ENCODE data around the gene DNAJC18.
A peak's percentile ranks its signal among the peaks of the same experiment; 100 is the strongest.

DNAJC18 gene

DNA sequence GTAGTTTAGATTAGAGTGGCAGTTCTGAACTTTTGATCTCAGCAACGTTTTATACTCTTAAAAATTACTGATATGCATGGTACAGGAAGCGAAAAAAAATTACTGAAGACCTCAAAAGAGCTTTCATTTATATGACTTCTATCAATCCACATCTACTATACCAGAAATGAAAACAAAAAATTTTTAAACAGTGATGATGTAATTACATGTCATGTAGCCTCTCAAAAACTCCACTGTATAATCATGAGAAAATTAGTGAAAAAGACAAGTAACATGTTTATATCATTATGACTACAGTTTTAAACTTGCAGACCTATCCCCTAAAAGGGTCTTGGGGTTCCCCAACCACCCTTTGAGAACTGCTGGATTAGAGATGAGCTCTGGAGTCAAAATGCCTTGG is 9.3 kb downstream of the DNAJC18 start:
- ChIA-PET POLR2A (ENCODE audit: low non-redundant PET) (no interaction called here), CTCF (no interaction called here)
- no peak overlapping the region for H3K27ac ChIP-seq
- TF ChIP-seq, protein P1, sequence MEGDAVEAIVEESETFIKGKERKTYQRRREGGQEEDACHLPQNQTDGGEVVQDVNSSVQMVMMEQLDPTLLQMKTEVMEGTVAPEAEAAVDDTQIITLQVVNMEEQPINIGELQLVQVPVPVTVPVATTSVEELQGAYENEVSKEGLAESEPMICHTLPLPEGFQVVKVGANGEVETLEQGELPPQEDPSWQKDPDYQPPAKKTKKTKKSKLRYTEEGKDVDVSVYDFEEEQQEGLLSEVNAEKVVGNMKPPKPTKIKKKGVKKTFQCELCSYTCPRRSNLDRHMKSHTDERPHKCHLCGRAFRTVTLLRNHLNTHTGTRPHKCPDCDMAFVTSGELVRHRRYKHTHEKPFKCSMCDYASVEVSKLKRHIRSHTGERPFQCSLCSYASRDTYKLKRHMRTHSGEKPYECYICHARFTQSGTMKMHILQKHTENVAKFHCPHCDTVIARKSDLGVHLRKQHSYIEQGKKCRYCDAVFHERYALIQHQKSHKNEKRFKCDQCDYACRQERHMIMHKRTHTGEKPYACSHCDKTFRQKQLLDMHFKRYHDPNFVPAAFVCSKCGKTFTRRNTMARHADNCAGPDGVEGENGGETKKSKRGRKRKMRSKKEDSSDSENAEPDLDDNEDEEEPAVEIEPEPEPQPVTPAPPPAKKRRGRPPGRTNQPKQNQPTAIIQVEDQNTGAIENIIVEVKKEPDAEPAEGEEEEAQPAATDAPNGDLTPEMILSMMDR (conservative IDR thresholded peaks at IDR 0.05; ENCODE audit: low read depth) = no peak
- DNase-seq (ENCODE audit: low spot score) = no peak

DNA sequence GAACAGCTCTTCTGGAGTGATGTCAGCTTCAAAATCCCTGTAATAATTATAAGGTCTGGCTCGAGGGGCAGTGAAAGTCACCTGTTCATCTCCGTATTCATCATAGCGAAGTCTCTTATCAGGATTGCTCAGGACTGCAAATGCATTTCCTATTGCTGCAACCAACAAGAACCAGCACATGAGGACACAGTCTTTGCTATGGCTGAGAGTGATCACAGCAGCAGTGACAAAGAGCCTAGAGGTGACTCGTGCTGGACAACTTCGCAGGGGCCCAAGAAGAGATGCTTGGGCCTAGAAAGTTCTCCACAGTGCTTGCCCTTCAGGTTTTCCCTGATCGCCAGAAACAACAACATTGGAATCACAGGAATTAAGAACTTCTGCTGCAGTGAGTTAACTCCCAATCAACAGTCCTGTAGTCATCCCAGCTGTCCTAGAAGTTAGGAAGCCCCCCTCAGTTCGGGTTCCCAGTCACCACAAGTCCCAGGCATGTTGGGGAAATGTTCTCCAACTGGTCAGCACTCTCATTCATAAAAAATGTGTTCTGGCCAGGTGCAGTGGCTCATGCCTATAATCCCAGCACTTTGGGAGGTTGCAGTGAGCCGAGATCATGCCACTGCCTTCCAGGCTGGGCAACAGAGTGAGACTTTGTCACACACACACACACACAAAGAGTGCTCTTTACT is 13.0 kb downstream of the DNAJC18 start:
- TF ChIP-seq, protein P1 (conservative IDR thresholded peaks at IDR 0.05; ENCODE audit: low read depth) = no peak
- CTCF ChIA-PET = interaction anchor here (0.7 to 9.1 kb wide), 2 partner anchors 88 to 339 kb away, joined by 4 to 171 read pairs; no protein-coding TSS in a partner anchor
- DNase-seq (ENCODE audit: low spot score) = no peak
- H3K27ac ChIP-seq = peak overlapping the region; percentile 10; the same call in 1 of the 2 replicates
- POLR2A ChIA-PET (ENCODE audit: low non-redundant PET) = no interaction called here

DNA sequence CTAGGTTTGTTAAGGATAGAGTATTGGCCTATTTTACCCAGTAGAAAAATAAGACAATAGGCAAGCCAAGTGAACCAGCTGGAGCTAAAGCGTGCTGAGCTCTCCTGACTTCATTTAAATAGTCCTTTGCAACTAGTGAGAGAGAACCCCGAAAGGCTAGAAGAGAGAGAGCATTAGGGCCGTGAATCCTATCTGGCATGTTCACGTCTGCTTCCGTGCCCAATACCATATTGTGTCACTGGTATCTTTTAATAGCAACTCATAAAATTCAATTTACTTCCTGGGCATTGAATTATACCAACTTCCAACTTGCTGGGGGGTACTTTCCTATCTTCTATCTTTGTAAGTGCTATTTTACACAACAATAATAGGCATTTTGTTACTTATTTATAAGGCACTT is 13.8 kb downstream of the DNAJC18 start:
- TF ChIP-seq, protein P1 (conservative IDR thresholded peaks at IDR 0.05; ENCODE audit: low read depth) = no peak
- CTCF ChIA-PET = interaction anchor here (9.1 kb wide), 1 partner anchor 88 kb away, joined by 171 read pairs; no protein-coding TSS in a partner anchor
- no peak overlapping the region for H3K27ac ChIP-seq
- POLR2A ChIA-PET (ENCODE audit: low non-redundant PET) = no interaction called here
- no peak for DNase-seq (ENCODE audit: low spot score)

DNA sequence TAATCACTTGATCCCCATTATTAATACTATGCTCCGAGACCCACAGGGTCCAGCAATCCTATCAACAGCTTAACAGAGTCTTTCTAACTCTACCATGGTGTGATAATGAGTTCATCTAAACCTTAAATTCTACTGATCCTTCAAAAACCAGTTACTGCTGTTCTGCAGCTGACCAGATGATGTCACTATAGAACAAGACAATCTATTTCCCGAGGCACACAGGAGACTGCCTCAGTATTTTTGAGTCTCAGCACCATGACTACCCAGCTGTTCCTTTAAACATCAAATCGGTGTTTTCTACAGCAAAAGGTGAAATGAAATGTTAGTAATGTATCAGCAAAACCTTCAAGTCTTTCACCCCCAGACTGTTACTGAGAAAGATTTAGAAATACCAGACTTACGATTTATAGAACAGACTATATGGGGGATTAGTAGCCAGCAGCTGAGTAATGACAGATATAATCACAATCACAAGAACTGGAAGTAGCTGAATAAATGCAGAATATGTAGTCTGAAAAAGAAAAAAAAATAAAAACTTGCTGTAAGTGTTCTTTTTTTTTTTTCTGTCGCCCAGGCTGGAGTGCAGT is 16.9 kb downstream of the DNAJC18 start:
- ChIA-PET POLR2A (ENCODE audit: low non-redundant PET) (interaction anchor here (0.9 kb wide), 1 partner anchor 95 kb away, joined by 3 read pairs; no protein-coding TSS in a partner anchor), CTCF (interaction anchor here (0.5 to 9.1 kb wide), 24 partner anchors 8 to 468 kb away, joined by 3 to 171 read pairs (median 4); partner anchors contain the start of genes SPATA24 and STING1)
- H3K27ac ChIP-seq = no peak overlapping the region
- DNase-seq (ENCODE audit: low spot score) = peak; percentile 84
- TF ChIP-seq, protein P1 (conservative IDR thresholded peaks at IDR 0.05; ENCODE audit: low read depth) = peak; percentile 97

DNA sequence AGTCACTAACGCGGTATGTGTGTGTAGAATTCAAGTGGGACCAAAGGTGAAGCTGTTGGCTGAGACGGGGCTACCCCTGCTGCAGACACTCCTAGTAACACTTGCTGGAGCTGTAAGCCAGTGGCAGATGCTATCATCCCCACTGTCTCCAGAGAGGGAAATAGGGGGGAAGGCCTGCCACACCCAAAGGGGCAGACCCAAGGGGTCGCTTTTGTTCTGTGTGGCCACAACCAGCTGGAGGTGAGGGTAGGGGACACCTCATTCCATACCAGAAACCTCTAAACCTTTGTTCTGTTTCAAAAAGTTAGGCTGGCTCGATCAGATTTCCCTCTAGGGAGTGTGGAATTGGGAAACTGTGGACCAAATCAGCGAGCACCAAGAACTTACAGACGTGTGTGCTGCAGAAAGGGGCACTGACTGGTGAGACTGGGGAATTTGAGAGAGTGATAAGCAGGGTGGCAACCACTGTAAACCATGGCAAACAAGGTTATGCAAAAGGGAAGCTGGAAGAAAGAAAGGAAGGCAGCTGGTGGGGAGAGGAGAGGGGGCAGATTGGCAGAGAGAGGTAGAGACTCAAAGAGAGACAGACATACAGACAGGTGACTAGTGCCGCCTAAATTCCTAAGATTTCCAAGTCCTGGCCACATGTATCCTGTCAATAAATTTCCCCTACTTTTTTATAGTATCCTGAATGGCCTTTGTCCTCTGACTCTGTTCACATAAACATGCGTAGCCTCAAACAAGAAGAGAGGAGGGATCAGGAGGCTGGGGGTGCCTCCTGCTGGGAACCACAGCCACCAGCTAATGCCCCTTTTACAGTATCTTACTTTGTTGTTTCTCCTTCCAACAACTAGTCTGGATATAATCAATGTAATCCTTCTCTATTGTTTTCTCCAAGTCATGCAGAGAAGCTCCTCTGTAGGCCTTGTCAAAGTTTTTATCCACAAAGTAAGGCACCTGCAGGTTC is 19.8 kb downstream of the DNAJC18 start:
- no peak for DNase-seq (ENCODE audit: low spot score)
- TF ChIP-seq, protein P1 (conservative IDR thresholded peaks at IDR 0.05; ENCODE audit: low read depth) = no peak
- CTCF ChIA-PET = interaction anchor here (0.6 to 9.1 kb wide), 5 partner anchors 24 to 613 kb away, joined by 3 to 171 read pairs (median 4); no protein-coding TSS in a partner anchor
- POLR2A ChIA-PET (ENCODE audit: low non-redundant PET) = no interaction called here
- H3K27ac ChIP-seq = 0 out of 2 replicates have a peak overlapping the region, but pooled peaks have one; percentile 4

DNA sequence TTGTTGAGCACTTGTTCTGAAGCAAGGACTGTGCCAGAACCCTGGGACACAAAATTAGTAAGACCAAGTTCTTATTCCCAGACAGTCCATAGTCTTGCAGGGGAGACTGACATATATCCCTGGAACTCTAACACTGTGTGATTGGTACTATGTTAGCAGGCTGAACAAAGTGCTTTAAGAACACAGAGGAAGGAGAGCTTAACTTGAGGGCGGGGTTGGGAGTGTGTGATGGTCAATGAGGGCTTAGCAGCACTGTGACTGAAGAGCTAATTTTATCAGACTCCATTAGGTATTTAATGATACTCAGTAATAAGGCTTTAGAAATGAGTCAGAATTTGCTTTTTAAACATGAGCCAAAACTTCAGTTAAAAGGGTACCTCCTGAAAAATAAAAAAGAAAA is 20.5 kb downstream of the DNAJC18 start:
- no peak for DNase-seq (ENCODE audit: low spot score)
- TF ChIP-seq, protein P1 (conservative IDR thresholded peaks at IDR 0.05; ENCODE audit: low read depth) = no peak
- ChIA-PET POLR2A (ENCODE audit: low non-redundant PET) (interaction anchor here (0.7 kb wide), 1 partner anchor 22 kb away, joined by 3 read pairs; no protein-coding TSS in a partner anchor), CTCF (interaction anchor here (9.1 kb wide), 1 partner anchor 95 kb away, joined by 171 read pairs; no protein-coding TSS in a partner anchor)
- H3K27ac ChIP-seq = no peak overlapping the region

All from RWPE1 (cell line).